NCI-H1048 (cell line): ENCODE measurements around the gene FAM241A.
"Not testable (repeated sequence)": the region's sequence is repeated elsewhere in the genome, so short reads cannot be mapped to it uniquely, and the experiment has no call there.

ENCODE experiments used
- DNase-seq: peaks from one replicate; lab custom pipeline; 2025; lab: John Stamatoyannopoulos, UW

The FAM241A gene

DNA sequence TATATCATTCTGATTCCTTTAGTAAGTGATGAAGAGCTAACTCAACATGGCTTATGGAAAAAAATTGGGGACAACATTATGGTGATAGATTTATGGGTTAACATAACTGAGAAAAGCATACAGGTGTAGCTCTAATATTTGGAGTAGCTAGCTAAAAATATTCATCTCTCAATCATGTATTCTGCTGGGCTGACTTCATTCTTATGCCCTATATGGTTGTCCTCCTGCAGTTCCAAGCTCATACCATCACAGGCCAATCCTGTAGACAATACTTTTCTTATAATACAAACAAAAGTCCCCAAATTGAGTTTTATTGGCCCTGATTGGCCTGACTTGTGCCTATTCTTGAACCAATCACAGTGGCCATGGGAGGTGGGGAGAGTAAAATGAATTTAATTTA lies 6.7 kb upstream of the FAM241A start:
- no peak for DNase-seq

DNA sequence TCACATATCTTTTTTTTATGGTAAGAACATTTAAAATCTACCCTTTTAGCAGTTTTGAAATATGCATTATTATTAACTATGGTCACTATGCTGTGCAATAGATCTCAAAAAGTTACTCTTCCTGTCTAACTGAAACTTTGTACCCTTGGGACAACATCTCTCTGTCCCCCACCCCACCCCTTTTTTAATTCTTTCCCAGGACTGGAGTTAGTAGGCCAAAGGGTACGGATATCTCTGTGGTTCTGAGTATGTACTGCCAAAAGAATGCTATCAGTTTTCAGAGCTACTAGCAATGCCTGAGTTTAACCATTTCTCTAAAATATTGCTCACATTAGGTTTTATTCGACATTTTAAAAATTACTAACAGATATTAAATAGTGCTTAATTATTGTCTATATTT lies 4.7 kb upstream of the FAM241A start:
- DNase-seq = no peak

GRCh38 chr4:112141366-112142138 lies 3.7 kb upstream of the FAM241A start:
- no peak for DNase-seq

DNA sequence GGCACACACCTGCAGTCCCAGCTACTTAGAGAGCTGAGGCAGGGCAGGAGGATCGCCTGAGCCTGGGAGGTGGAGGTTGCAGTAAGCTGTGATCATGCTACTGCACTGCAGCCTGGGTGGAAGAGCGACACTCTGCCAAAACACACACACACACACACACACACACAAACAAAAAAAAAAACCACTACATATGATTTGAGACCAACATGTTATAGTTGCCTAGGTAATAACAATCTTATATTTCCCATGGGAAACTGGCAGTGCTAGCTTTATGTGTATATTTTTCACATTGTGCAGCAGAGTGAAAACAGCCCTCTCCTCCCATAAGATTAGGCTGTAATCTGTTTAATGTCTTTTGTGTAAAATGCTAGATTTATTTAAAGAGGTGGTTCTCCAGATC lies 3.1 kb upstream of the FAM241A start:
- DNase-seq = no peak

DNA sequence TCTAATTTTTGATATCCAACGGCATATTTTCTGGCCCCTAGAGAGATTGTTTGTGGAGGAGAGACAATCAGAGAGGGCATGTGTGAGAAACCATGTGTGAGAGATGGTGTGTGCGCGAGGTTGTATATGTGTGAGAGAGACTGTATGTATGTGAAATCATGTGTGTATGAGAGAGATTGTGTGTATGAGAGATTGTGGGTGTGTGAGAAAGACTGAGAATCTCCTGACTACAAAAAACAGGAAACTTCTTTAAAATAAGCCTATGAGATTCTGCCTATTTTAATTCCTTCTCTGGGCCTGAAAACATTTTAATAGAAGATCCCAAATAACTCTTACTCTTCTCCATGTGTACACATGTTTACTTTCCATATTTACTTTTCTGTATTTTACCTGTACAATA lies 1.5 kb upstream of the FAM241A start:
- DNase-seq = no peak

- no peak for DNase-seq
Observed at GRCh38 chr4:112144546-112145325, 518 bp upstream of the FAM241A start.

- DNase-seq = no peak
Observed at GRCh38 chr4:112145790-112146501, 692 bp downstream of the FAM241A start.

- no peak for DNase-seq
Observed at GRCh38 chr4:112146502-112146813, 1.2 kb downstream of the FAM241A start.

DNA sequence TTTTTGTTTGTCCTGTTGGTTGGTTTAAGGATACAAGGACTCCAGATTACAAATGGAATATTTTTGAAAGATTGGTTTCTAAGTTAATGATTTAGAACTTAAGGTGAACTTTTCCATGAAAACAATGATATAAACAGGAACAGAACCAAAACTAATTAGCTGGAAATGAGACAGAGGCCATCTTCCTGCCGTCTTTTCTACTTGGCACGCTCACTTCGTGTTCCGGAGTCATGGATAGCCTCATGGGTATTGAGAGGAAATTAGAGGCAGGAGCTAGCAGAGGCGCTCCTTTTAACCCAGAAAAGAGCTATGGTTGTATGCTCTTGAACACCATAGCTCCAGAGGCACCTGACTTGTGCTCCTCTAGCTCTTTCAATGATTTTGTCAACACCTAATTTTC lies 2.4 kb downstream of the FAM241A start:
- DNase-seq = no peak

- no peak for DNase-seq
Observed at GRCh38 chr4:112150920-112151319, 5.7 kb downstream of the FAM241A start.

GRCh38 chr4:112152521-112152920 lies 7.3 kb downstream of the FAM241A start:
- no peak for DNase-seq

DNA sequence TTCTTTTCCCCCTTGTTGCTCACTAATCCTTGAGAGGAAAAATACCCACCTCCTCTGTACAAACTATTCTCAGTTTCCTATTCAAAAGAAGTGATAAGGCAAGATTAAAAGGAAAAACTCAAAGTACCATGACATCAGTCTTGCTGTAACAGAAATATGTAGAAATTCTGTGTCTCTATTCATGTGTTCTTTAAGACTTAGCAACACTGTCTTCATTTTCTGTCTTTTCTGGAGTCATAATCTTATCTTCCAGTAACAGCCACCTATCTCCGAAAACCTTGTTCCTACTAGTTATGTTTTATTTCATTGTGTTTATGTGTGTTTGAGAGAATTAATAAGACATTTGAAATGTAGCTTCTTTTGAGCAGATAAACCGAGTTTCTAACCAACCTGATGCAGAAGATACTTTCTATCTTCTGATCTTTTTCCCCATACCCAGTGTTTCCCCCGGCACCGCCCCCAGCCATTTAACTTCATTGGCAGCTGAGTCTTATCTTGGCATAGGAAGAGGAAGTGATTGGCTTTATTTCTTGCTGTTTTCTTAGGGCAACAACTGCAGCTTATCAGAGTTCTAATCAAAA lies 8.0 kb downstream of the FAM241A start:
- DNase-seq = no peak

- no peak for DNase-seq
Observed at GRCh38 chr4:112156112-112156511, 10.9 kb downstream of the FAM241A start.

DNA sequence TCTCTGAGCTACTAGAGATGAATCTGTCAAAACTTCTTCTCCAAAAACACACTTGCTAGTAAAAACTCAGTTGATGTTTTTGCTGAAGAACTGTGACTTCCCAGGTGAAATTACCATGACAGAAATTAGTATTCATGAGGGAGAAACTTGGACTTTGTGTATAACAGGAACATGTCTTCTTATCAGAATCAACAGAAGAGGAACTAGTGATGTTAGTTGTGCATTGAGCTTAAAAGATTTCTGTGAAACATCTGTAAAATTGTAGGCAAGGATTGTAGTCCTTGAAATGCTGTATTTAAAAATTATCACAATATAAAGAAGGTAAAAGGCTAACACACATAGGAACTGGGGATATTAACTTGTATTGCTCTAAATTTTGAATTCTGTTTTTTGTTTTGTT lies 11.3 kb downstream of the FAM241A start:
- no peak for DNase-seq

- not testable (repeated sequence) for DNase-seq
Observed at GRCh38 chr4:112163706-112164105, 18.5 kb downstream of the FAM241A start.

DNA sequence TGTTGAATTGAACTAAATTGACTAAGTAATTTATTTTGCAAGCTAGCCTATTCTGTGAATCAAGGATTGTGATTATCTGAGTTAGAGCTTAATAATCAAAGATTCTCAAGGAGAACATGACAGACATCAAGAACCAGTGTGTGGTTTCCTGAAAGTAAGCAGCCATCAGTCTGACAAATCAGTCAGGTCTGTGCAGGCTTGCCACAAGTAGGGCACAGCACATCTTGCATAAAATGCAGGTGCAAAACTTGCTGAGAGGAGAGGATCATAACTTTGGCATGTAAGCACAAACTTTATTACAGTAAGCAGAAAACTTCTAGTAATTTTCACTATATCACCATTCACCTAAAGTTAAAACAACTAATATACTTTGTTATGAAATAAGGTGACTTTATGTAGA lies 22.5 kb downstream of the FAM241A start:
- no peak for DNase-seq

DNA sequence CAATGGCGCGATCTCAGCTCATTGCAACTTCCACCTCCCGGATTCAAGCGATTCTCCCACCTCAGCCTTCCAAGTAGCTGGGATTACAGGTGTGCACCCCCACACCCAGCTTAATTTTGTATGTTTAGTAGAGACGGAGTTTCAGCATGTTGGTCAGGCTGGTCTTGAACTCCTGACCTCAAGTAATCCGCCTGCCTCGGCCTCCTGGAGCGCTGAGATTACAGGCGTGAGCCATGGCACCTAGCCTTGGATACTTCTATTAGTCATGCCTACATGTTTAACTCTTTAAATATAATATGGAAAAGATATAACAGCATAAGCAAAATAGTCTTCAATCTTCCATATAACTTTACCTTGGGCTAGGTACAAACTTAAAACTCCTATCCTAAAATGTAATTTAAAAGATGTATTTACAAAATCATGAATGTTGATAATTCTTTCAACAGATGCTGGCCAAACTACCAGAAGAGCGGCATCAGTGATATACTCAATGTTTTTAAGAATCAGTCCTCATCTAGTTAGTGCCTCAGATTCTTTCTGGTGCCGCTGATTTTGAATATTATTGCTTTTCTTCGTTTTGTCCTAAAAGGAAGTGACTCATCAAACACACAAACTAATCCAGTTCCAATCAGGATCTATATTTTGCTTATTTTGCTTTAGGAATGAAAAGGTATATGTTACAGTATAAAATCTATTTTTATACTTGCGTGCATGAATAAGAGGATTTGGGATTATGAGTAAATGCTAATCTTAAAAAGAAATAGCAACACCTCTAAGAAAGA lies 23.7 kb downstream of the FAM241A start:
- no peak for DNase-seq

- no peak for DNase-seq
Observed at GRCh38 chr4:112170451-112170993, 25.3 kb downstream of the FAM241A start.

- DNase-seq = not testable (repeated sequence)
Observed at GRCh38 chr4:112171051-112171763, 26.0 kb downstream of the FAM241A start.

- no peak for DNase-seq
Observed at GRCh38 chr4:112172180-112172579, 26.9 kb downstream of the FAM241A start.
